HCT116 (cell line): Measurements from ENCODE around the gene LMOD1. TPM values are rescaled to one million over a fixed set of nuclear protein-coding genes. Genes with fewer than 3 reads are reported as not detected.

Experiments used
- ATAC-seq: fragments of 200-7000 bp; cut with Tn5 transposase; 2 replicates; pipeline ENCODE4 v1.9.1; 2020; ENCODE audit warnings: mild to moderate bottlenecking, moderate library complexity
- BruUV-seq: library from RNA; stranded (reverse); fragments of 400-500 nt; replicated peaks from 2 replicates; lab custom pipeline; 2021; lab: Mats Ljungman, UMichigan
- CTCF ChIA-PET: fragments of 300-600 bp; sonication (Branson Sonifier 250); formaldehyde crosslinking; loops from one replicate; lab custom pipeline; 2021; ENCODE audit warnings: antibody characterized with exemption; lab: Charles Lee
- POLR2A ChIA-PET: fragments of 300-600, 350-600 bp; sonication (Branson Sonifier 250); formaldehyde crosslinking; loops from one replicate; lab custom pipeline; 2021; ENCODE audit warnings: antibody characterized with exemption; lab: Charles Lee
- RAD21 ChIA-PET, 2 experiments: fragments of 300-600 bp; sonication (Branson Sonifier 250); formaldehyde crosslinking; loops; one replicate each; lab custom pipeline; 2023; ENCODE audit warnings: low total read pairs in 2 of 2; ENCODE audit not compliant: uncharacterized antibody in 2 of 2, unreplicated experiment in 2 of 2, low non-redundant PET in 1 of 2; lab: Charles Lee
- DNase-seq: peaks from one replicate; pipeline ENCODE4 v3.0.0-alpha.2; 2010; ENCODE audit warnings: low read depth, low spot score
- H2AFZ ChIP-seq: fragments of 200-600 bp; shearing (Covaris generic), sonication (generic); 2 replicates; pipeline ENCODE4 v1.6.1; 2017; ENCODE audit warnings: low read depth, mixed run types, mixed read lengths, antibody characterized with exemption, low read length; ENCODE audit not compliant: poor library complexity, severe bottlenecking
- H3K27ac ChIP-seq: 2 replicates; pipeline ENCODE4 v1.5.1; 2012; ENCODE audit warnings: low read depth, low read length
- H3K27me3 ChIP-seq: fragments of 200-600 bp; sonication (generic); 2 replicates; pipeline ENCODE4 v1.6.1; 2016; ENCODE audit warnings: mixed run types, low read length, mixed read lengths; ENCODE audit not compliant: insufficient read depth
- H3K36me3 ChIP-seq, 2 experiments: fragments of 200-500 bp in 1 of 2; fragments of 200-600 bp in 1 of 2; sonication (Bioruptor generic) in 1 of 2; sonication (generic) in 1 of 2; 2 replicates each; pipeline versions ENCODE4 v1.5.1 to v1.6.1; 2014 to 2016; ENCODE audit warnings: low read length in 2 of 2, inconsistent platforms in 1 of 2, mixed read lengths in 1 of 2, mixed run types in 1 of 2; ENCODE audit not compliant: insufficient read depth in 2 of 2, control insufficient read depth in 1 of 2
- H3K4me1 ChIP-seq, 2 experiments: fragments of 200-600 bp in 1 of 2; sonication (generic) in 1 of 2; 2 replicates each; pipeline versions ENCODE4 v1.5.1 to v1.6.1; 2012 to 2017; ENCODE audit warnings: low read length in 2 of 2, inconsistent platforms in 1 of 2, mild to moderate bottlenecking in 1 of 2, mixed read lengths in 1 of 2, mixed run types in 1 of 2, moderate library complexity in 1 of 2; ENCODE audit not compliant: insufficient read depth in 2 of 2, control insufficient read depth in 1 of 2
- H3K4me2 ChIP-seq: fragments of 200-600 bp; sonication (generic); 2 replicates; pipeline ENCODE4 v1.6.1; 2017; ENCODE audit warnings: mixed run types, low read length, mixed read lengths
- H3K4me3 ChIP-seq, 2 experiments: fragments of 200-600 bp in 1 of 2; sonication (generic) in 1 of 2; replicated peaks in 1 of 2; 2 replicates each; pipeline ENCODE4 v1.5.1; 2011 to 2016; ENCODE audit warnings: low read length in 2 of 2, control low read depth in 1 of 2, low read depth in 1 of 2, mild to moderate bottlenecking in 1 of 2, mixed read lengths in 1 of 2, mixed run types in 1 of 2
- H3K79me2 ChIP-seq: fragments of 200-600 bp; sonication (generic); 2 replicates; pipeline ENCODE4 v1.6.1; 2017; ENCODE audit warnings: mild to moderate bottlenecking, mixed run types, low read length, moderate library complexity, mixed read lengths; ENCODE audit not compliant: insufficient read depth
- H3K9ac ChIP-seq: fragments of 200-600 bp; sonication (generic); 2 replicates; pipeline ENCODE4 v1.6.1; 2016; ENCODE audit warnings: low read length, mixed read lengths
- H3K9me2 ChIP-seq: fragments of 200-600 bp; sonication (generic), shearing (Covaris generic); 2 replicates; pipeline ENCODE4 v1.6.1; 2017; ENCODE audit warnings: mixed run types, mild to moderate bottlenecking, moderate library complexity; ENCODE audit not compliant: insufficient read depth
- H3K9me3 ChIP-seq, 2 experiments: fragments of 200-500 bp in 1 of 2; fragments of 200-600 bp in 1 of 2; sonication (Bioruptor generic) in 1 of 2; sonication (generic) in 1 of 2; 2 replicates each; pipeline ENCODE4 v1.6.1; 2014 to 2017; ENCODE audit warnings: low read length in 2 of 2, mixed read lengths in 2 of 2, inconsistent platforms in 1 of 2, low read depth in 1 of 2, mild to moderate bottlenecking in 1 of 2, mixed run types in 1 of 2, moderate library complexity in 1 of 2; ENCODE audit not compliant: control insufficient read depth in 1 of 2, insufficient read depth in 1 of 2
- H4K20me1 ChIP-seq: fragments of 200-600 bp; sonication (generic), shearing (Covaris generic); 2 replicates; pipeline ENCODE4 v1.6.1; 2017; ENCODE audit warnings: mixed run types, mild to moderate bottlenecking, moderate library complexity; ENCODE audit not compliant: insufficient read depth
- ELF1 ChIP-seq: IDR thresholded peaks from 2 replicates; pipeline ENCODE4 v1.6.1; 2012; ENCODE audit warnings: low read depth, borderline replicate concordance
- EZH2 ChIP-seq: fragments of 200-600 bp; sonication (generic); IDR thresholded peaks from 2 replicates; pipeline ENCODE4 v1.6.1; 2017; ENCODE audit warnings: antibody characterized with exemption, mixed run types
- SP1 ChIP-seq: IDR thresholded peaks from 2 replicates; pipeline ENCODE4 v1.6.1; 2012; ENCODE audit warnings: low read depth
- ZFX ChIP-seq: fragments of 450-650 bp; IDR thresholded peaks from 2 replicates; pipeline ENCODE4 v1.6.1; 2017
- intact Hi-C: fragments of 100-400 bp; cut with micrococcal nuclease; formaldehyde crosslinking; loops from 2 replicates; pipeline ENCODE4 v1.10.0; 2022
- total RNA-seq: library from RNA; stranded (reverse); gene quantifications from one replicate; pipeline ENCODE4 v1.2.1, GENCODE V29; 2021; ENCODE audit not compliant: unreplicated experiment
- TF ChIP-seq, protein P1 (sequence below): IDR thresholded peaks from 2 replicates; pipeline ENCODE4 v1.6.1; 2012; ENCODE audit warnings: low read depth

LMOD1 gene
- total RNA-seq, 1 experiment from 2014 or later = 0.12 TPM

DNA sequence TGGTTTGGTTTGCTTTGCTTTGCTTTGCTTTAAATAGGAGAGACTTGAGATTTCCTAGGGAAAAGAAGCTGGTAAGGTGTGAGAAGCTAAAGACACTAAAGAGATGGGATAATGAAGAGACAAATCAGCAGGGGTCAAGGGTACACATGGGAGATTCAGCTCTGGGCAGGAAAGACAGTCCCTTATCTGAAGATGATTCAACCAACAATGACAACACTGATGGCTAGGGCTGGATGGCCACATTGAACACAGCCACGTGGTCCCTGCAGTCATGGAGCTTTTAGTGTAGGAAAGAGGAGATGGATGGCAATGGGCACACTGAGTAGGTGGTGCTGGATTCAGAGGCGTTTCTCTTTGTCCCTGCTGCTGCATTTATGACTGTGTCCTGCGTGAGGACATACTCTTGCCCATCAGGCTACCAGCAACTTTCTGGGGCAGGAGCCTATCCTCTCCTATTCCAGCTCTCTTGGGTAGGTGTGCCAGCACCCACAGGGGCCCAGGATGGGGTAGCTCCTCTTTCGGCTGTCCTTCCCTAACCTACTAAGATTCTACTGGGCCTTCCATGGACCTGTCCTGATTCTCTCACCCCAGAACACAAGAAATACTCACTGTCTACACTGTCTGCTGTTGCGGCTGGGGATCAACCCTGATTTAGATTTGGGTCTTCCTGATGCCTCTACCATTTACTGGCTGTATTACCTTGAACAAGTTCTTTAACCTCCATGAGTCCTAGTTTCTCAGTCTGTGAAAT is 59.1 kb downstream of the LMOD1 start:
- TF ChIP-seq ZFX (no peak), SP1 (no peak), ELF1 (no peak), EZH2 (no peak)
- TF ChIP-seq, protein P1, sequence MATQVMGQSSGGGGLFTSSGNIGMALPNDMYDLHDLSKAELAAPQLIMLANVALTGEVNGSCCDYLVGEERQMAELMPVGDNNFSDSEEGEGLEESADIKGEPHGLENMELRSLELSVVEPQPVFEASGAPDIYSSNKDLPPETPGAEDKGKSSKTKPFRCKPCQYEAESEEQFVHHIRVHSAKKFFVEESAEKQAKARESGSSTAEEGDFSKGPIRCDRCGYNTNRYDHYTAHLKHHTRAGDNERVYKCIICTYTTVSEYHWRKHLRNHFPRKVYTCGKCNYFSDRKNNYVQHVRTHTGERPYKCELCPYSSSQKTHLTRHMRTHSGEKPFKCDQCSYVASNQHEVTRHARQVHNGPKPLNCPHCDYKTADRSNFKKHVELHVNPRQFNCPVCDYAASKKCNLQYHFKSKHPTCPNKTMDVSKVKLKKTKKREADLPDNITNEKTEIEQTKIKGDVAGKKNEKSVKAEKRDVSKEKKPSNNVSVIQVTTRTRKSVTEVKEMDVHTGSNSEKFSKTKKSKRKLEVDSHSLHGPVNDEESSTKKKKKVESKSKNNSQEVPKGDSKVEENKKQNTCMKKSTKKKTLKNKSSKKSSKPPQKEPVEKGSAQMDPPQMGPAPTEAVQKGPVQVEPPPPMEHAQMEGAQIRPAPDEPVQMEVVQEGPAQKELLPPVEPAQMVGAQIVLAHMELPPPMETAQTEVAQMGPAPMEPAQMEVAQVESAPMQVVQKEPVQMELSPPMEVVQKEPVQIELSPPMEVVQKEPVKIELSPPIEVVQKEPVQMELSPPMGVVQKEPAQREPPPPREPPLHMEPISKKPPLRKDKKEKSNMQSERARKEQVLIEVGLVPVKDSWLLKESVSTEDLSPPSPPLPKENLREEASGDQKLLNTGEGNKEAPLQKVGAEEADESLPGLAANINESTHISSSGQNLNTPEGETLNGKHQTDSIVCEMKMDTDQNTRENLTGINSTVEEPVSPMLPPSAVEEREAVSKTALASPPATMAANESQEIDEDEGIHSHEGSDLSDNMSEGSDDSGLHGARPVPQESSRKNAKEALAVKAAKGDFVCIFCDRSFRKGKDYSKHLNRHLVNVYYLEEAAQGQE = no peak
- Histone ChIP-seq H3K9me3 (no peaks in the 10 kb centered on the region), H3K27me3 (no peaks in the 10 kb centered on the region), H3K4me3 (no peak overlapping the region), H3K36me3 (no peaks in the 10 kb centered on the region), H3K27ac (no peak overlapping the region), H4K20me1 (no peaks in the 10 kb centered on the region), H3K4me2 (no peak overlapping the region), H3K9me2 (no peaks in the 10 kb centered on the region), H3K9ac (no peak overlapping the region), H3K4me1 (peaks cover 48 to 59% of the 10 kb centered on the region in 2 experiments), H2AFZ (no peak overlapping the region), H3K79me2 (no peaks in the 10 kb centered on the region)
- ChIA-PET RAD21 (no interaction called here), POLR2A (no interaction called here), CTCF (interaction anchor here (1.0 to 1.8 kb wide), 2 partner anchors 9 to 10 kb away, joined by 7 to 9 read pairs; no protein-coding TSS in a partner anchor)
- DNase-seq (no peak), ATAC-seq (no peak)
- intact Hi-C loops = loop anchor here (5.0 kb wide), 1 partner anchor 235 kb away; the partner anchor contains the start of gene GPR37L1
- no TSS peak for BruUV-seq
